WTC11 (cell line): ENCODE measurements around the gene SMOC2. TPM values are rescaled to one million over a fixed set of nuclear protein-coding genes. Genes with fewer than 3 reads are reported as not detected.

Experiments used
- ATAC-seq: fragments of 200-7000 bp; cut with Tn5 transposase; 2 replicates; pipeline ENCODE4 v1.10.0; 2021; ENCODE audit warnings: mild to moderate bottlenecking, moderate library complexity
- CTCF ChIA-PET: fragments of 300-600 bp; sonication (Branson Sonifier 250); formaldehyde crosslinking; loops from one replicate; lab custom pipeline; 2021; ENCODE audit warnings: antibody characterized with exemption; lab: Charles Lee
- POLR2A ChIA-PET: fragments of 350-600 bp; sonication (Branson Sonifier 250); formaldehyde crosslinking; loops from one replicate; lab custom pipeline; 2021; ENCODE audit warnings: antibody characterized with exemption; lab: Charles Lee
- DNase-seq: peaks from one replicate; pipeline ENCODE4 v3.0.0; 2021; ENCODE audit warnings: low spot score
- H3K27ac Mint-ChIP-seq: 2 replicates; pipeline ENCODE4 v1.8.0; 2021; ENCODE audit warnings: mixed read lengths
- H3K27me3 Mint-ChIP-seq: 2 replicates; pipeline ENCODE4 v1.8.0; 2021; ENCODE audit warnings: low read depth, mild to moderate bottlenecking, moderate library complexity, mixed read lengths
- H3K36me3 Mint-ChIP-seq: 2 replicates; pipeline ENCODE4 v1.8.0; 2021; ENCODE audit warnings: mixed read lengths
- H3K4me1 Mint-ChIP-seq: 2 replicates; pipeline ENCODE4 v1.8.0; 2022; ENCODE audit warnings: mixed read lengths
- H3K4me3 Mint-ChIP-seq: 2 replicates; pipeline ENCODE4 v1.8.0; 2021; ENCODE audit warnings: mild to moderate bottlenecking, moderate library complexity, mixed read lengths
- H3K9me3 Mint-ChIP-seq: 2 replicates; pipeline ENCODE4 v1.8.0; 2021; ENCODE audit warnings: mixed read lengths
- AFF4 ChIP-seq: sonication (generic); formaldehyde crosslinking; IDR thresholded peaks from 2 replicates; pipeline ENCODE4 v1.8.1; 2023; ENCODE audit warnings: mild to moderate bottlenecking, missing genetic modification reagents, borderline replicate concordance
- CREB1 ChIP-seq: sonication (generic); formaldehyde crosslinking; IDR thresholded peaks from 2 replicates; pipeline ENCODE4 v1.8.0; 2023; ENCODE audit warnings: mild to moderate bottlenecking, missing genetic modification reagents
- EMX1 ChIP-seq: fragments of 250-450 bp; sonication (Bioruptor Pico); IDR thresholded peaks from 2 replicates; pipeline ENCODE4 v1.8.0; 2021; ENCODE audit warnings: mild to moderate bottlenecking
- FOXP1 ChIP-seq: sonication (generic); formaldehyde crosslinking; IDR thresholded peaks from 2 replicates; pipeline ENCODE4 v1.8.0; 2022; ENCODE audit warnings: missing genetic modification reagents, mild to moderate bottlenecking, moderate library complexity, borderline replicate concordance
- KAT7 ChIP-seq: sonication (generic); formaldehyde crosslinking; IDR thresholded peaks from 2 replicates; pipeline ENCODE4 v1.8.1; 2023; ENCODE audit warnings: missing genetic modification reagents, mild to moderate bottlenecking, borderline replicate concordance
- MYBL2 ChIP-seq: sonication (generic); formaldehyde crosslinking; IDR thresholded peaks from 2 replicates; pipeline ENCODE4 v1.8.1; 2023; ENCODE audit warnings: mild to moderate bottlenecking, moderate library complexity, missing genetic modification reagents
- NFATC4 ChIP-seq: fragments of 250-450 bp; sonication (Bioruptor Pico); IDR thresholded peaks from 2 replicates; pipeline ENCODE4 v1.9.0; 2021; ENCODE audit warnings: mild to moderate bottlenecking
- NR3C1 ChIP-seq: sonication (generic); formaldehyde crosslinking; conservative IDR thresholded peaks from 2 replicates; pipeline ENCODE4 v1.8.1; 2023; ENCODE audit warnings: low read depth, mild to moderate bottlenecking, missing genetic modification reagents
- PREB ChIP-seq: sonication (generic); formaldehyde crosslinking; IDR thresholded peaks from 2 replicates; pipeline ENCODE4 v1.8.1; 2022; ENCODE audit warnings: mild to moderate bottlenecking, missing genetic modification reagents, moderate library complexity, borderline replicate concordance
- RELA ChIP-seq: sonication (generic); formaldehyde crosslinking; IDR thresholded peaks from 2 replicates; pipeline ENCODE4 v1.8.1; 2022; ENCODE audit warnings: missing genetic modification reagents, mild to moderate bottlenecking, borderline replicate concordance
- SMAD4 ChIP-seq: sonication (generic); formaldehyde crosslinking; IDR thresholded peaks from 2 replicates; pipeline ENCODE4 v1.8.0; 2022; ENCODE audit warnings: mild to moderate bottlenecking, missing genetic modification reagents
- ZBTB43 ChIP-seq: sonication (generic); formaldehyde crosslinking; IDR thresholded peaks from 2 replicates; pipeline ENCODE4 v1.8.1; 2023; ENCODE audit warnings: mild to moderate bottlenecking, missing genetic modification reagents
- ZNF263 ChIP-seq: sonication (generic); formaldehyde crosslinking; IDR thresholded peaks from 2 replicates; pipeline ENCODE4 v1.8.1; 2022; ENCODE audit warnings: low read depth, mild to moderate bottlenecking, moderate library complexity, missing genetic modification reagents
- ZNF532 ChIP-seq: fragments of 250-450 bp; sonication (Bioruptor Pico); IDR thresholded peaks from 2 replicates; pipeline ENCODE4 v1.9.0; 2021; ENCODE audit warnings: mild to moderate bottlenecking, borderline replicate concordance
- total RNA-seq: library from RNA; stranded (reverse); gene quantifications from 3 replicates; pipeline ENCODE4 v1.2.3, GENCODE V29; 2021
- TF ChIP-seq, protein P1 (sequence below): sonication (generic); formaldehyde crosslinking; IDR thresholded peaks from 2 replicates; pipeline ENCODE4 v1.8.0; 2022; ENCODE audit warnings: mild to moderate bottlenecking, missing genetic modification reagents
- TF ChIP-seq, protein P2 (sequence below): sonication (generic); formaldehyde crosslinking; IDR thresholded peaks from 2 replicates; pipeline ENCODE4 v1.8.0; 2022; ENCODE audit warnings: mild to moderate bottlenecking, missing genetic modification reagents
- TF ChIP-seq, protein P3 (sequence below): sonication (generic); formaldehyde crosslinking; IDR thresholded peaks from 2 replicates; pipeline ENCODE4 v1.8.0; 2023; ENCODE audit warnings: missing genetic modification reagents
- TF ChIP-seq, protein P4 (sequence below): sonication (generic); formaldehyde crosslinking; conservative IDR thresholded peaks from 2 replicates; pipeline ENCODE4 v1.8.1; 2023; ENCODE audit warnings: mild to moderate bottlenecking, low read depth, missing genetic modification reagents, moderate library complexity

SMOC2 gene
- total RNA-seq, 1 experiment from 2014 or later = 3.9 TPM

DNA sequence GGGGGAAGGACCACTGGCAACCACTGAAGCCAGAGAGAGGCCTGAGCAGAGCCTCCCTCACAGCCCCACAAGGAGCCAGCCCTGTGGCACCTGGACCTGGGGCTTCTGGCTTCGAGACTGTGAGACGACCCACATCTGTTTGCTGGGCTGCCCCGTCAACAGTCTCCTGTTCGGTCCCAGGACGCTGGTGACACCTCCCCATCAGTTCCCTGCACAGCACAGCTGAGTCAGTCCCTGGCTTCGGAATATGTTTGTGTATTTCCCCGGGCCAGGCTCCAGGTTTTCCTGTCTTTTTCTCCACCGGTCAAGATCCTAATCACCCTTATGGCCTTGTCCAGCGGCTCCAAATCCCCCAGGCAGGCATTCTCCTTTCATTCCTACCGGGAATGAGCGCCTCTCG lies 46.4 kb upstream of the SMOC2 start (continued):
- TF ChIP-seq CREB1 (CRISPR knock-in tag) = no peak
- TF ChIP-seq MYBL2 (CRISPR knock-in tag) = no peak
- no peak for TF ChIP-seq PREB (CRISPR knock-in tag)
- no peak for TF ChIP-seq NR3C1 (CRISPR knock-in tag)
- TF ChIP-seq FOXP1 (CRISPR knock-in tag) = no peak
- no peak for TF ChIP-seq KAT7 (CRISPR knock-in tag)
- TF ChIP-seq SMAD4 = no peak
- no peak for TF ChIP-seq EMX1 (CRISPR knock-in tag)
- no peak for TF ChIP-seq NFATC4
- TF ChIP-seq AFF4 = no peak
- no peak for TF ChIP-seq ZBTB43
- TF ChIP-seq, protein P1, sequence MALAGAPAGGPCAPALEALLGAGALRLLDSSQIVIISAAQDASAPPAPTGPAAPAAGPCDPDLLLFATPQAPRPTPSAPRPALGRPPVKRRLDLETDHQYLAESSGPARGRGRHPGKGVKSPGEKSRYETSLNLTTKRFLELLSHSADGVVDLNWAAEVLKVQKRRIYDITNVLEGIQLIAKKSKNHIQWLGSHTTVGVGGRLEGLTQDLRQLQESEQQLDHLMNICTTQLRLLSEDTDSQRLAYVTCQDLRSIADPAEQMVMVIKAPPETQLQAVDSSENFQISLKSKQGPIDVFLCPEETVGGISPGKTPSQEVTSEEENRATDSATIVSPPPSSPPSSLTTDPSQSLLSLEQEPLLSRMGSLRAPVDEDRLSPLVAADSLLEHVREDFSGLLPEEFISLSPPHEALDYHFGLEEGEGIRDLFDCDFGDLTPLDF (CRISPR knock-in tag) = no peak
- TF ChIP-seq ZNF263 (CRISPR knock-in tag) = no peak

- peaks cover 6% of the 10 kb centered on the region for H3K4me1 Mint-ChIP-seq
- ATAC-seq (no peak), DNase-seq (no peak)
- H3K9me3 Mint-ChIP-seq = peaks cover 24% of the 10 kb centered on the region
- H3K4me3 Mint-ChIP-seq = no peak overlapping the region
- POLR2A ChIA-PET = no interaction called here
- H3K27me3 Mint-ChIP-seq = no peaks in the 10 kb centered on the region
- CTCF ChIA-PET = no interaction called here
- H3K36me3 Mint-ChIP-seq = peaks cover 3% of the 10 kb centered on the region; the same call in 1 of the 2 replicates
- no peak overlapping the region for H3K27ac Mint-ChIP-seq
- TF ChIP-seq, protein P2, sequence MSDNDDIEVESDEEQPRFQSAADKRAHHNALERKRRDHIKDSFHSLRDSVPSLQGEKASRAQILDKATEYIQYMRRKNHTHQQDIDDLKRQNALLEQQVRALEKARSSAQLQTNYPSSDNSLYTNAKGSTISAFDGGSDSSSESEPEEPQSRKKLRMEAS (CRISPR knock-in tag) = no peak
- TF ChIP-seq ZNF532 (CRISPR knock-in tag) = no peak
- TF ChIP-seq, protein P3, sequence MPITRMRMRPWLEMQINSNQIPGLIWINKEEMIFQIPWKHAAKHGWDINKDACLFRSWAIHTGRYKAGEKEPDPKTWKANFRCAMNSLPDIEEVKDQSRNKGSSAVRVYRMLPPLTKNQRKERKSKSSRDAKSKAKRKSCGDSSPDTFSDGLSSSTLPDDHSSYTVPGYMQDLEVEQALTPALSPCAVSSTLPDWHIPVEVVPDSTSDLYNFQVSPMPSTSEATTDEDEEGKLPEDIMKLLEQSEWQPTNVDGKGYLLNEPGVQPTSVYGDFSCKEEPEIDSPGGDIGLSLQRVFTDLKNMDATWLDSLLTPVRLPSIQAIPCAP (CRISPR knock-in tag) = no peak
- no peak for TF ChIP-seq MYBL2 (CRISPR knock-in tag)
- no peak for TF ChIP-seq RELA (CRISPR knock-in tag)
- TF ChIP-seq ZNF263 (CRISPR knock-in tag) = no peak
- TF ChIP-seq ZBTB43 = no peak
- no peak for TF ChIP-seq NR3C1 (CRISPR knock-in tag)
- TF ChIP-seq, protein P4, sequence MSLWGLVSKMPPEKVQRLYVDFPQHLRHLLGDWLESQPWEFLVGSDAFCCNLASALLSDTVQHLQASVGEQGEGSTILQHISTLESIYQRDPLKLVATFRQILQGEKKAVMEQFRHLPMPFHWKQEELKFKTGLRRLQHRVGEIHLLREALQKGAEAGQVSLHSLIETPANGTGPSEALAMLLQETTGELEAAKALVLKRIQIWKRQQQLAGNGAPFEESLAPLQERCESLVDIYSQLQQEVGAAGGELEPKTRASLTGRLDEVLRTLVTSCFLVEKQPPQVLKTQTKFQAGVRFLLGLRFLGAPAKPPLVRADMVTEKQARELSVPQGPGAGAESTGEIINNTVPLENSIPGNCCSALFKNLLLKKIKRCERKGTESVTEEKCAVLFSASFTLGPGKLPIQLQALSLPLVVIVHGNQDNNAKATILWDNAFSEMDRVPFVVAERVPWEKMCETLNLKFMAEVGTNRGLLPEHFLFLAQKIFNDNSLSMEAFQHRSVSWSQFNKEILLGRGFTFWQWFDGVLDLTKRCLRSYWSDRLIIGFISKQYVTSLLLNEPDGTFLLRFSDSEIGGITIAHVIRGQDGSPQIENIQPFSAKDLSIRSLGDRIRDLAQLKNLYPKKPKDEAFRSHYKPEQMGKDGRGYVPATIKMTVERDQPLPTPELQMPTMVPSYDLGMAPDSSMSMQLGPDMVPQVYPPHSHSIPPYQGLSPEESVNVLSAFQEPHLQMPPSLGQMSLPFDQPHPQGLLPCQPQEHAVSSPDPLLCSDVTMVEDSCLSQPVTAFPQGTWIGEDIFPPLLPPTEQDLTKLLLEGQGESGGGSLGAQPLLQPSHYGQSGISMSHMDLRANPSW (CRISPR knock-in tag) = no peak
These were observed 45.0 kb upstream of the SMOC2 start for GRCh38 chr6:168395983-168396382.
